Measurements from ENCODE around the gene HEPACAM2.

Gene HEPACAM2

GRCh38 chr7:93202594-93203250 is 23.5 kb downstream of the HEPACAM2 start:
- no peak for DNase-seq

GRCh38 chr7:93198472-93198871 is 27.8 kb downstream of the HEPACAM2 start:
- DNase-seq = no peak

- no peak for DNase-seq
Measured at GRCh38 chr7:93196336-93196735, 29.9 kb downstream of the HEPACAM2 start.

- DNase-seq = no peak
Measured at GRCh38 chr7:93194386-93194785, 31.9 kb downstream of the HEPACAM2 start.

- no peak for DNase-seq
Measured at GRCh38 chr7:93188870-93189634, 37.2 kb downstream of the HEPACAM2 start.

GRCh38 chr7:93185303-93186027 is 40.8 kb downstream of the HEPACAM2 start:
- peak; percentile 37 for DNase-seq

GRCh38 chr7:93179173-93179572 is 47.1 kb downstream of the HEPACAM2 start:
- no peak for DNase-seq

GRCh38 chr7:93178213-93178612 is 48.1 kb downstream of the HEPACAM2 start:
- DNase-seq = peak; percentile 16

GRCh38 chr7:93176992-93177580 is 49.2 kb downstream of the HEPACAM2 start:
- DNase-seq = no peak

GRCh38 chr7:93175219-93175618 is 51.0 kb downstream of the HEPACAM2 start:
- no peak for DNase-seq

- no peak for DNase-seq
Measured at GRCh38 chr7:93172683-93173082, 53.6 kb downstream of the HEPACAM2 start.

- DNase-seq = no peak
Measured at GRCh38 chr7:93171606-93172226, 54.6 kb downstream of the HEPACAM2 start.

GRCh38 chr7:93165447-93165846 is 60.8 kb downstream of the HEPACAM2 start:
- DNase-seq = no peak

- no peak for DNase-seq
Measured at GRCh38 chr7:93164766-93165165, 61.5 kb downstream of the HEPACAM2 start.

GRCh38 chr7:93161181-93161762 is 65.0 kb downstream of the HEPACAM2 start:
- DNase-seq = no peak

GRCh38 chr7:93160410-93160809 is 65.9 kb downstream of the HEPACAM2 start:
- no peak for DNase-seq

- no peak for DNase-seq
Measured at GRCh38 chr7:93159490-93159889, 66.8 kb downstream of the HEPACAM2 start.

- DNase-seq = peak; percentile 69
Measured at GRCh38 chr7:93156884-93157283, 69.4 kb downstream of the HEPACAM2 start.

GRCh38 chr7:93150200-93150835 is 76.0 kb downstream of the HEPACAM2 start:
- DNase-seq = peak; percentile 68

- no peak for DNase-seq
Measured at GRCh38 chr7:93148727-93149126, 77.5 kb downstream of the HEPACAM2 start.

GRCh38 chr7:93148144-93148543 is 78.1 kb downstream of the HEPACAM2 start, which contains the start of gene SAMD9L:
TSS of gene SAMD9L (minus strand) at chr7:93148385. CDS start at chr7:93135971, 12,414 bp downstream.
- DNase-seq = peak; percentile 14

GRCh38 chr7:93147363-93147762 is 78.9 kb downstream of the HEPACAM2 start:
- DNase-seq = peak; percentile 56
